ENCODE results near the gene OSBPL2. TPM values are rescaled to one million over a fixed set of nuclear protein-coding genes. Genes with fewer than 3 reads are reported as not detected.

Gene OSBPL2
- total RNA-seq, 1 experiment from 2014 or later = 36.9 TPM

DNA sequence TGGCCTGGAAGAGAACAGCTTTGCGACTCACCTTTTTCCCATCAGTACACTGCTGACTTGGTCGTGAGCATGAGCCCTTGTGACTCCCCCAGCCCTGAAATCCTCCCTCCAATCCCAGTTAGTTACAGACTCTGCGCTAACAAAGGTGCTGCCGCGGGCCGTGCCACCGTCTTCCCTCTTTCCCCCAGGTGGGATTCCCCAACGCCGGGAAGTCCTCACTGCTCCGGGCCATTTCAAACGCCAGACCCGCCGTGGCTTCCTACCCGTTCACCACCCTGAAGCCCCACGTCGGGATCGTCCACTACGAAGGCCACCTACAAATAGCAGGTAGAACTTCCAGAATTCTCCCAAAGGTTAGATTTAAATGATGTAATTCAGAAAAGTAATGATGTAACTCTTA is 39.4 kb upstream of the OSBPL2 start:
- Histone ChIP-seq H3K4me1 (ENCODE audit: control insufficient read depth in 1 of 2, insufficient read depth in 2 of 2, low read length in 2 of 2) (no peaks in the 10 kb centered on the region), H3K36me3 (ENCODE audit: control insufficient read depth in 1 of 2, insufficient read depth in 2 of 2, low read length in 2 of 2) (peaks cover 29 to 31% of the 10 kb centered on the region in 2 experiments; a peak in 3 of 4 replicates), H3K27ac (ENCODE audit: low read depth, low read length) (no peak overlapping the region), H3K9ac (ENCODE audit: low read length) (no peak overlapping the region), H3K27me3 (ENCODE audit: insufficient read depth, low read length) (no peaks in the 10 kb centered on the region), H3K4me2 (ENCODE audit: low read length) (no peak overlapping the region), H3K9me2 (ENCODE audit: insufficient read depth) (no peaks in the 10 kb centered on the region), H4K20me1 (ENCODE audit: insufficient read depth) (no peaks in the 10 kb centered on the region), H2AFZ (ENCODE audit: low read depth, low read length, poor library complexity, severe bottlenecking) (no peak overlapping the region), H3K9me3 (ENCODE audit: control insufficient read depth in 1 of 2, insufficient read depth in 1 of 2, low read depth in 1 of 2, low read length in 2 of 2) (no peaks in the 10 kb centered on the region), H3K79me2 (ENCODE audit: insufficient read depth, low read length) (peaks cover 14% of the 10 kb centered on the region), H3K4me3 (replicated peaks in 1 of 2; ENCODE audit: low read depth in 1 of 2, low read length in 2 of 2) (no peak overlapping the region)
- intact Hi-C loops (cut with micrococcal nuclease) = no loop called here
- DNase-seq (ENCODE audit: low read depth, low spot score) = no peak
- TF ChIP-seq, protein P1, sequence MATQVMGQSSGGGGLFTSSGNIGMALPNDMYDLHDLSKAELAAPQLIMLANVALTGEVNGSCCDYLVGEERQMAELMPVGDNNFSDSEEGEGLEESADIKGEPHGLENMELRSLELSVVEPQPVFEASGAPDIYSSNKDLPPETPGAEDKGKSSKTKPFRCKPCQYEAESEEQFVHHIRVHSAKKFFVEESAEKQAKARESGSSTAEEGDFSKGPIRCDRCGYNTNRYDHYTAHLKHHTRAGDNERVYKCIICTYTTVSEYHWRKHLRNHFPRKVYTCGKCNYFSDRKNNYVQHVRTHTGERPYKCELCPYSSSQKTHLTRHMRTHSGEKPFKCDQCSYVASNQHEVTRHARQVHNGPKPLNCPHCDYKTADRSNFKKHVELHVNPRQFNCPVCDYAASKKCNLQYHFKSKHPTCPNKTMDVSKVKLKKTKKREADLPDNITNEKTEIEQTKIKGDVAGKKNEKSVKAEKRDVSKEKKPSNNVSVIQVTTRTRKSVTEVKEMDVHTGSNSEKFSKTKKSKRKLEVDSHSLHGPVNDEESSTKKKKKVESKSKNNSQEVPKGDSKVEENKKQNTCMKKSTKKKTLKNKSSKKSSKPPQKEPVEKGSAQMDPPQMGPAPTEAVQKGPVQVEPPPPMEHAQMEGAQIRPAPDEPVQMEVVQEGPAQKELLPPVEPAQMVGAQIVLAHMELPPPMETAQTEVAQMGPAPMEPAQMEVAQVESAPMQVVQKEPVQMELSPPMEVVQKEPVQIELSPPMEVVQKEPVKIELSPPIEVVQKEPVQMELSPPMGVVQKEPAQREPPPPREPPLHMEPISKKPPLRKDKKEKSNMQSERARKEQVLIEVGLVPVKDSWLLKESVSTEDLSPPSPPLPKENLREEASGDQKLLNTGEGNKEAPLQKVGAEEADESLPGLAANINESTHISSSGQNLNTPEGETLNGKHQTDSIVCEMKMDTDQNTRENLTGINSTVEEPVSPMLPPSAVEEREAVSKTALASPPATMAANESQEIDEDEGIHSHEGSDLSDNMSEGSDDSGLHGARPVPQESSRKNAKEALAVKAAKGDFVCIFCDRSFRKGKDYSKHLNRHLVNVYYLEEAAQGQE (IDR thresholded peaks at IDR 0.05; ENCODE audit: low read depth) = no peak
- no peak for TF ChIP-seq ZFX (IDR thresholded peaks at IDR 0.05)
- no peak for TF ChIP-seq POLR2AphosphoS5 (IDR thresholded peaks at IDR 0.05; ENCODE audit: low read depth, low read length)
- TF ChIP-seq SP1 (IDR thresholded peaks at IDR 0.05; ENCODE audit: low read depth) = no peak
- TF ChIP-seq EGR1 (IDR thresholded peaks at IDR 0.05; ENCODE audit: low read depth) = no peak
- TF ChIP-seq EZH2 (IDR thresholded peaks at IDR 0.05) = no peak
- TF ChIP-seq ZNF274 (IDR thresholded peaks at IDR 0.05; ENCODE audit: low read depth, low read length) = no peak
- TF ChIP-seq YY1 (IDR thresholded peaks at IDR 0.05; ENCODE audit: extremely low read depth, insufficient replicate concordance, low read depth, low read length) = no peak
- TF ChIP-seq, protein P2, sequence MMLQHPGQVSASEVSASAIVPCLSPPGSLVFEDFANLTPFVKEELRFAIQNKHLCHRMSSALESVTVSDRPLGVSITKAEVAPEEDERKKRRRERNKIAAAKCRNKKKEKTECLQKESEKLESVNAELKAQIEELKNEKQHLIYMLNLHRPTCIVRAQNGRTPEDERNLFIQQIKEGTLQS (IDR thresholded peaks at IDR 0.05) = no peak
- no peak for TF ChIP-seq SRF (IDR thresholded peaks at IDR 0.05; ENCODE audit: low read depth)
- TF ChIP-seq, protein P3, sequence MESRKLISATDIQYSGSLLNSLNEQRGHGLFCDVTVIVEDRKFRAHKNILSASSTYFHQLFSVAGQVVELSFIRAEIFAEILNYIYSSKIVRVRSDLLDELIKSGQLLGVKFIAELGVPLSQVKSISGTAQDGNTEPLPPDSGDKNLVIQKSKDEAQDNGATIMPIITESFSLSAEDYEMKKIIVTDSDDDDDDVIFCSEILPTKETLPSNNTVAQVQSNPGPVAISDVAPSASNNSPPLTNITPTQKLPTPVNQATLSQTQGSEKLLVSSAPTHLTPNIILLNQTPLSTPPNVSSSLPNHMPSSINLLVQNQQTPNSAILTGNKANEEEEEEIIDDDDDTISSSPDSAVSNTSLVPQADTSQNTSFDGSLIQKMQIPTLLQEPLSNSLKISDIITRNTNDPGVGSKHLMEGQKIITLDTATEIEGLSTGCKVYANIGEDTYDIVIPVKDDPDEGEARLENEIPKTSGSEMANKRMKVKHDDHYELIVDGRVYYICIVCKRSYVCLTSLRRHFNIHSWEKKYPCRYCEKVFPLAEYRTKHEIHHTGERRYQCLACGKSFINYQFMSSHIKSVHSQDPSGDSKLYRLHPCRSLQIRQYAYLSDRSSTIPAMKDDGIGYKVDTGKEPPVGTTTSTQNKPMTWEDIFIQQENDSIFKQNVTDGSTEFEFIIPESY (IDR thresholded peaks at IDR 0.05; ENCODE audit: extremely low read depth, insufficient replicate concordance, low read length) = no peak
- TF ChIP-seq CEBPB (IDR thresholded peaks at IDR 0.05; ENCODE audit: low read depth) = no peak
- no peak for TF ChIP-seq EZH2phosphoT487 (IDR thresholded peaks at IDR 0.05; ENCODE audit: borderline replicate concordance)
- TF ChIP-seq SIN3A (IDR thresholded peaks at IDR 0.05; ENCODE audit: low read depth) = no peak
- TF ChIP-seq, protein P4, sequence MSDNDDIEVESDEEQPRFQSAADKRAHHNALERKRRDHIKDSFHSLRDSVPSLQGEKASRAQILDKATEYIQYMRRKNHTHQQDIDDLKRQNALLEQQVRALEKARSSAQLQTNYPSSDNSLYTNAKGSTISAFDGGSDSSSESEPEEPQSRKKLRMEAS (IDR thresholded peaks at IDR 0.05) = no peak
- no TSS peak for BruUV-seq (replicated peaks)
- CTCF ChIA-PET = interaction anchor here (1.0 kb wide), 1 partner anchor 103 kb away, joined by 3 read pairs; the partner anchor contains the start of gene ADRM1
- POLR2A ChIA-PET = interaction anchor here (0.6 kb wide), 1 partner anchor 307 kb away, joined by 6 read pairs; no protein-coding TSS in a partner anchor
- RAD21 ChIA-PET (ENCODE audit: low non-redundant PET in 1 of 2, low total read pairs in 2 of 2, uncharacterized antibody in 2 of 2, unreplicated experiment in 2 of 2) = no interaction called here
- ATAC-seq = no peak

Data from HCT116 (cell line).